Activated CD4-positive, CD25-positive, alpha-beta regulatory T cell treated with anti-CD3 and anti-CD28 coated beads, Interleukin-2, amount 50 U/mL, for 16 hours (primary cell): ENCODE measurements around the gene CCNY.

Experiments used
- DNase-seq: peaks from one replicate; pipeline ENCODE4 v3.0.0-alpha.2; 2020; ENCODE audit warnings: low read depth, low spot score

The CCNY gene

DNA sequence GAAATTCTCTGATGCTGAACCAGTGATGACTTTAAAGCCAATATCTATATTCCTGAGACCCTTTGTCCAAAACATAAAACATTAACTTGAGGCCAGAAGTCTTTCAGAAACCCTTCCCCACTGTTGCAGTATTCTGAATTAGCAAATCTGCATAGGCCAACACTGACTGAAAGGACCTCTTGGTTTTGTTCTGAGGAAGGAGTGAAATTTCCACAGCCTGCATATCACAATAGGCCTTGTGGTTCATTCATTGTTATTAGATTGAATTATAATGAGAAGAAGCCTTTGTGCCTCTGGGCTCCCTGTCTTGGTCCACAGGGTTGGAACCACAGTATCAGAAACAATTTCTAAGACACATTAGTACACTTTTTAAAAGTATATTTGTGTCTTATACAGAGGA lies 90.3 kb downstream of the CCNY start:
- DNase-seq = no peak

GRCh38 chr10:35427543-35427942 lies 91.2 kb downstream of the CCNY start:
- DNase-seq = no peak

- DNase-seq = no peak
Measured at GRCh38 chr10:35428521-35428920, 92.2 kb downstream of the CCNY start.

DNA sequence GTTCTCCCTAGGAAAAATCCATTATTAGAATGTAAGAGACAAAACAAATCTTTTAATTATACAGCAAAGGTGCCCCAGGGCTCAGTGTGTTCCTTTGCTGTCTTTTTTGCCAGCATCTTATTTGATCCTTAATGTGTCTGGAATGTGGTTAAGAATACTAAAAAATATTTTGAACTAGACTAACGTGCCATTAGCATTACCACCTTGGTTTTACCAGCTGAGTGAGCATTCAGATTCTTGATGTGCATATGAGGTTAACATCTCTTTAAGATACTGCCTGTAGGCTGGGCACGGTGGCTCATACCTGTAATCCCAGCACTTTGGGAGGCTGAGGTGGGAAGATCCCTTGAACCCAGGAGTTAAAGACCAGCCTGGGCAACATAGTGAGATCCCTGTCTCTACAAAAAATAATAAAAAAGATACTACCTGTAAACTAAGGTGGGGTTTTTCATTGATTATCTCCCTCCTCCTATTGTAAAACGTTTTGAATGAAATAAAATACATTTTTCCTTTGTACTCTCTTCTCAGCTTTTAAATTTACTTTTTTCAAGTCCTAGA lies 96.6 kb downstream of the CCNY start:
- DNase-seq = no peak

DNA sequence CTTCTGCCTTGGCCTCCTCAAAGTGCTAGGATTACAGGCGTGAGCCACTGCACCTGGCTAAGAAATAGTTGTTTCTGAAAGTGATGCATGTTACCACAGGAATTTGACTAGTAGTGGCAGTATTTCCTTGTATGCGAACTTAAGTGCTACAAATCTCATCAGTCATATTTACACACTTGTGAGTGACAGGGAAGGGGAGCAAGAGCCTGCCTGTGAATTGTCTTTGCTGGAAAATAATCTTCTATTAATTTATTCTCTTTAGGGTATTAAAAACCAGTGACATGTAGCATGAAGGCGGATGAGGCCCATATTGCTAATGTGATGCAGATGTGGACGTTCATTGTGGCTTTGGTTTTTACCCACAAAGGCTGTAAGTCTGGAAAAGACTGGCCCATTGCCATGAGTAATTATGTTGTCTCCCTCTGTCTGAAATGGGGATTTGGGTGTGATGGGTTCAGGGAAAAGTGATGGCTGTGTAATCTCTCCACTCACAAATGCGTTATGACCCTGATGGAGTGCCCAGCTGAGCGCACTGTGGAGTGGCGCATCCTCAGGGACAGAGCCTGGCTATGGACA lies 97.6 kb downstream of the CCNY start:
- DNase-seq = no peak

DNA sequence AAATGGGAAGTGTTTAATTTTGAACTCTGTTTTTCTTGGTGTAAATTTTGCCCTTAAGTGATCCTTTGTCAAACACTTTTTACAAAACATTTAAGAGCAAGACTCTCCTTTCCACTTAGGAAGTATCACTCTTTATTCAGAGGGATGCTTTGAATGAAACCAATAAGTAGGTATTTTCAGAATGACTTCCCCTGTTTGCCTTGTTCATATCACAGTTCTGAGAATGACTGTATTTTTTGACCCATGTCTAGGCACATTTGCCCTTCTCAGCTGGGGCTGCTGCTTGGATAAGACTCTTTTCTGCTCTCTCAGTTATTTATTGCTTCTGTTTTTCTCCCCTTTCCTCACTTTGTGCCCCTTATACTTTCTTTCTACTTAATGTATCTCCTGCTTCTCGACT lies 98.2 kb downstream of the CCNY start:
- DNase-seq = no peak

DNA sequence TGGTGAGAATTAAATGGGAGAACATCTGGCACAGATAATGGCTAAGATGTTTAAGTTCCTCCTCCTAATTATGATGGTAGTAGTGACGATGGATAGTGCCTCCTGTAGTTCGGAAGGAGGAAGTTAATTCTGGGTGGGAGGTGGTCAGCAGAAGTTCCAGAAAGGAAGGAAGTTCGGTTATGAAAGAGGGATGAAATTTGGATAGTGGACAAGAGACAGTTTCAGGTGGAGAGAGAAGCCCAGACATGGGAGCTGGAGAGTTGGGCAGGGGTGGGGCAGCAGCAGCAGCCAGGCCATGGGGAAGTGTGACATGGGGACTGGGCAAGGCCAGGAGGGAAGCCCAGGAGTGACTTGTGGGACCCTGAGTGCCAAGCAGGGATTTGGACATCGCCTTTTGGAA lies 99.5 kb downstream of the CCNY start:
- DNase-seq = no peak

DNA sequence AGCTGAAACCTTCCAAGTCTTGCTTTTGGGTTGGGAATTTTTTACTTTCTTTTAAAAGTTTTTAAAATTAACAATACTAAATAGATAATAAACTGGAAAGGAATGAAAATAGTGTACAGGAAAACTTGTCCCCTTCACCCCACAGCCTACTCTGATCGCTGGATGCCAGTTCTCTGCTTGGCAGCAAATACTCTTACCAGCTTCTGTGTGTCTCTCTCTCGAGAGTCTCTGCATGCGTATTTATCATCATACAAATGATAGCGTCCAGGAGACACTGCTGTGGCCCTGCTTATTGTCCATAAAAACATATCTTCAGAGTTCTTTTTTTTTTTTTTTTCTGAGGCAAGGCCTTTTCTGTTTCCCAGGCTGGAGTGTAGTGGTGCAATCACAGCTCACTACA lies 101.5 kb downstream of the CCNY start:
- no peak for DNase-seq

DNA sequence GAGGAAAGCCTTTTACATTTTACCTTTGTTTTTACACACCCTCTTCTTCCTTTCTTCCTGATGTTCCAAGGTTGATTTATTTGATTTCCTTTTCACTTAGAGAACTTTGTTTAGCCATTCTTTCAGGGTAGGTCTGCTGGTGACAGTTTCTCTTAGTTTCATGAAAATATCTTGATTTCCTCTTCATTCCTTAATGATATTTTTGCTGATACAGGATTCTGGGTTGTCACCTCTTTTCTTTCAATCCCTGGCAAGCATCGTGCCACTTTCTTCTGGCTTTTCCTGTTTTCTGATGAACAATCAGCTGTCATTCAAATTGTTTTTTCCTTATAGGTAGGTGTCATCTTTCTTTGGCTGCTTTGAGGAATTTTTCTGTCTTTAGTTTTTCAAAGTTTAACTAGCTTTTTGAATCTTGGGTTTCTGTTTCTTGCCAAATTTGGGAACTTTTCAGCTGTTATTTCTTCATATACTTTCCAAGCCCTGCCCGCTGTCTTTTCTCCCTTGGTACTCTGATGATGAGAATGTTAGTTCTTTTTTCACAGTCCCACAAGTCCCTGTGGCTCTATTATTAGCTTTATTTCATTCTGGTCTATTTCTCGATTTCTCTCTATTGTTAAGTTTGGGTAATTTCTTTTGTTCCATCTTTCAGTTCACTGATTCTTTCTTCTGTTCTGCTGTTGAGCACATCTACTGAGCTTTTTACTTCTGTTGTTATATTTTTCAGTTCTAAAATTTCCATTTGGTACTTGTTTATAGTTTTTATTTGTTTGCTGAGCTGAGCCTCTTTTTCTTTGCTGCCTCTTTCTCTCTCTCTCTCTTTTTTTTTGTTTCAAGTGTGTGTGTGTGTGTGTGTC lies 102.6 kb downstream of the CCNY start:
- no peak for DNase-seq

DNA sequence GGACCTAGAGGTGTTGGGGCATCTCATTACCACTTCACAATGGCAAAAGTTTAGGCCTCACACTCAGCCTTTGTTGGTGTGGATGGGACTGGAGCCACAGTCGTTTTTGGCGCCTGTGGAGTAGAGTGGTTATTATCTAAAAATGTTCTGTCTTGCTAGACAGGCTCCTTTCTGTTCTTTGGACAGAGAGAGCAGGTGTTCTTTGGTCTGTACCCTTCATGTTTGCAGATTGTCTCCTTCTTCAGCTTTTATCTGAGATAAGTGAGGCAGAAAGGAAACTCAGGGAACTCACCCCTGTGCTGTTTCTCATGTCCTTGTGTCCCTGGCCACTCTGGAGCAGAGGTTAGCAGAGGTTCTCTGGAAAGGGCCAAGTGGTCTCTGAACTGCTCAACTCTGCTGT lies 103.7 kb downstream of the CCNY start:
- DNase-seq = no peak

DNA sequence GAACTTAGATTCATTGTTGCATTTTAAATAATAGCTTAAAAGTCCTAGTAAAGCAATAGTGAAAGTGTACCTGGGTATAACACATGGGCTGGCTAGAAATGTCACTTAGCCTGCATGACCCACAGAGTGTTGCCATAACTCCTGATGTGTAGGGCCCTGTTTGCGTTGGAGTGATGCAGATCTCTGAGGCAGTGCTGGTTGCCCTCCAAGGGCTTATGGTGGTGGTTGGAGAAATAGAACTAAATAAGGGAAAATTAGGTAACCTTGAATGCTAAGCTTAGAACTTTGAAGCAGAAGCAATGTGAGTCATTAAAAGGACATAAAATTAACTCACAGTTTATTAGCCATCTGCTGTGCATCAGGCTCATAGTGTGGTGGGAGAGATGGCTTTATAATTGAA lies 105.7 kb downstream of the CCNY start:
- no peak for DNase-seq

DNA sequence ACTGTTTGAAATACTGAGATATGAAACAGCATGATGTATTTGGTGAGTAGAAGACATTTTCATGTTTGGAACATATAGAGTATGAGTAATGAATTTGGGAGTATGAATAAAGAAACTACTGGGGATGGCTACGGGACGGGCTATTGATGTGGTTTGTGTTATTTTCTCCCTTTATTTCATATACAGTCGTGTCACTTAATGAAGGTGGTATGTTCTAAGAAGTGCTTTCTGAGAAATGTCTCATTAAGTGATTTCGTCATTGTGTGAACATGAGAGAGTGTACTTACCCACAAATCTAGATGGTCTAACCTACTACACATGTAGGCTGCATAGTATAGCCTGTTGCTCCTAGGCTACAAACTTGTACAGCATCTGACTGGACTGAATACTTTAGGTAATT lies 106.3 kb downstream of the CCNY start:
- DNase-seq = no peak

DNA sequence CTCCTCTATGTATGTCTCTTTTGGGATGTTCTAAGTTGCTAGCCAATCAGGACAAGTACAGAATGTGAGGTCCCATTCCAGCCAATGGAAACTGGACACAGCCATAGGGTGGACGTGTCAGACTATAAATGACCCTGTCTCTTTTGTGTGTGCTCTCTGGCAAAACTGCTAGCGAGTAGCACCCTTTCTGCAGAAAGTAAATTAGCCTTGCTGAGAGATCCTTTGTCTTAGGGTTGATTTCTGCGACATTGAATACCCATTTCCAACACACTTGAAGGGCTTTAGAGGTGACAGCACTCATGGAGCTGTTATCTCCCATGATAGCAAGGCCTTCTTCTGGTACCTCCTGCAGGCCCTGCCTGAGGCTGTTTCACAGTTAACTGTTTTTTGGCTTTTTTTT lies 107.5 kb downstream of the CCNY start:
- no peak for DNase-seq

- no peak for DNase-seq
Measured at GRCh38 chr10:35445150-35445884, 109.0 kb downstream of the CCNY start.

- no peak for DNase-seq
Measured at GRCh38 chr10:35446439-35446838, 110.1 kb downstream of the CCNY start.

- no peak for DNase-seq
Measured at GRCh38 chr10:35447693-35448407, 111.5 kb downstream of the CCNY start.

- no peak for DNase-seq
Measured at GRCh38 chr10:35448687-35449662, 112.7 kb downstream of the CCNY start.

- no peak for DNase-seq
Measured at GRCh38 chr10:35449944-35450343, 113.6 kb downstream of the CCNY start.

GRCh38 chr10:35451151-35452016 lies 115.1 kb downstream of the CCNY start:
- no peak for DNase-seq

DNA sequence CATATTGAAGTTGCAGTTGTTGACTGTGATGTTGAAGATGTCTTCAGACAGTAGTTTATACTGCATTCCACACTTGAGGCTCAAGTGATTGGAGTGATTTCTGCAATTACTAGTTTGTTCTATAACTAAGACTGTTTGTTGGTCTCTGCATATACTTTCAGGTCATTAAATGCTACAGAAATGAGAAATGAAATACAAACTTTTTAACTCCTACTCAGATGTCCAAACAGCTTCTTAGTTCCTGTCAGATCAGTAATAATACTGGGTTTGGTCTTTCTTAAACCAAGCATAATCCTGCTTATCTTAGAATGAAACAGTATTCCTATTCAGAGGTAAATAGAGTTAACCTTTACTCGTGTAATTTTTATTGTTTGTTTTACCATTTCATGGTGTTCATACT lies 115.9 kb downstream of the CCNY start:
- DNase-seq = no peak
